Activated CD8-positive, alpha-beta T cell treated with anti-CD3 and anti-CD28 coated beads for 36 hours (primary cell): Measurements from ENCODE around the gene CDH12. TPM values are rescaled to one million over a fixed set of nuclear protein-coding genes. Genes with fewer than 3 reads are reported as not detected.

ENCODE experiments used
- ATAC-seq: fragments of 200-7000 bp; cut with Tn5 transposase; one replicate; pipeline ENCODE4 v1.10.0; 2021; ENCODE audit warnings: mild to moderate bottlenecking, moderate library complexity
- CTCF ChIA-PET: fragments of 350-600 bp; sonication (Branson Sonifier 250); formaldehyde crosslinking; loops from one replicate; lab custom pipeline; 2021; ENCODE audit warnings: antibody characterized with exemption; lab: Charles Lee
- POLR2A ChIA-PET: fragments of 350-600 bp; sonication (Branson Sonifier 250); formaldehyde crosslinking; loops from one replicate; lab custom pipeline; 2021; ENCODE audit warnings: antibody characterized with exemption; lab: Charles Lee
- DNase-seq: peaks from one replicate; pipeline ENCODE4 v3.0.0-alpha.2; 2020
- H3K27ac Mint-ChIP-seq: one replicate; pipeline ENCODE4 v1.8.0; 2021; ENCODE audit warnings: mild to moderate bottlenecking, mixed read lengths
- H3K27me3 Mint-ChIP-seq: one replicate; pipeline ENCODE4 v1.8.0; 2021; ENCODE audit warnings: mixed read lengths
- H3K36me3 Mint-ChIP-seq: one replicate; pipeline ENCODE4 v1.8.0; 2021; ENCODE audit warnings: low read depth, mixed read lengths
- H3K4me1 Mint-ChIP-seq: one replicate; pipeline ENCODE4 v1.8.0; 2021; ENCODE audit warnings: low read depth, mixed read lengths
- H3K4me3 Mint-ChIP-seq: one replicate; pipeline ENCODE4 v1.8.0; 2021; ENCODE audit warnings: mild to moderate bottlenecking, moderate library complexity, mixed read lengths
- H3K9me3 Mint-ChIP-seq: one replicate; pipeline ENCODE4 v1.8.0; 2021; ENCODE audit warnings: mixed read lengths
- CTCF ChIP-seq: fragments of 200-600 bp; IDR thresholded peaks from one replicate; pipeline ENCODE4 v1.8.0; 2022; ENCODE audit warnings: antibody characterized with exemption, mild to moderate bottlenecking
- intact Hi-C: fragments of 100-400 bp; cut with micrococcal nuclease; formaldehyde crosslinking; loops from one replicate; pipeline ENCODE4 v1.10.0; 2022
- total RNA-seq, 2 experiments: library from RNA; stranded (reverse); gene quantifications; one replicate each; pipeline ENCODE4 v1.2.3, GENCODE V29; 2021

CDH12 gene
- not detected for total RNA-seq

DNA sequence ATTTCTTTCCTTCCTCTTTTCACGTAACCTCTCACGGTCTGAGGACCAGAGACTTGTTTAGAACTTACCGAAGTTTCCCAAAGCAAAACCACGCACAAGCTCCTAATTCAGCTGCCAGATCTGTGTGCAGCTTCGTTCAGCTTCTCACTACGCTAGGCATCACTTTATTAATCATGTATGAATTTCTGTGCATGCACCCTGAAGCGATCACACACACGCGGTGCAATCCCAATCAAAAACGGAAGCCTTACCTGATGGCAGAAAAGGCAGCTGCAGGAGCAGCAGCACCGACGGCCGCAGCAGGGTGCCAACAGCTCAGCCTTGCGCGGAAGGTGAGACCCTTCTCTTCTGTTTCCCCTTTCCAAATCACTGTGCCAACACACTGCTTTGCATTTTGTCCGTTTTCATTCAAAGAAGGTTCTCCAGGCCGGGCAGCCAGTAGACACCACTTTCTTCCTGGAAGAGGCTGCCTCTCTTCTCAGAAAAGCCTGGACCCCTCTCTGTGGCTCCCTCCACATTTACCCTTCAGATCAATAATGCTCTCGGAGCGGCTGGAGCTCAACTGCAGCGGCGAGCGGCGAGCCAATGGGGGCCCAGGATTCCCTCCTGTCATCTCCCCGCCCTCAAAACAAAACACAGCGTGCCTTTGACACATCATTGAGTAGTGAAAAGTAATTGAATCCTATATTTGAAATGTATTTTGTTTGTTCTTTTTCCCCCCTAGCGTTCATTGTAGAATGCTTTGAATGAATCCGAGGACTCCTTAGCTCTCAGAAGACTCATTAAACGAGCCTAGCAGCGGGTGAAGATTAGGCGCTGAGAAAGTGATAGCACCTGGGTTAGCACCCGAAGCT lies at the start of gene CDH12:
CDH12 (minus strand) TSS at position 538 of the 854 bp plus-strand sequence.
- Mint-ChIP-seq H3K4me1 (peaks cover 6% of the 10 kb centered on the region), H3K9me3 (peaks cover 2% of the 10 kb centered on the region), H3K36me3 (no peaks in the 10 kb centered on the region), H3K27ac (no peak within 1 kb of the TSS), H3K27me3 (peaks cover 2% of the 10 kb centered on the region), H3K4me3 (peak within 1 kb of the TSS; percentile 42)
- intact Hi-C loops, result no loop called here
- CTCF ChIA-PET, result no interaction called here
- POLR2A ChIA-PET, result no interaction called here
- ATAC-seq, result no peak
- DNase-seq, result peak; percentile 2
- TF ChIP-seq CTCF, result no peak

- TF ChIP-seq CTCF, result no peak
- peaks cover 7% of the 10 kb centered on the region for H3K9me3 Mint-ChIP-seq
- H3K27me3 Mint-ChIP-seq, result no peaks in the 10 kb centered on the region
- no peak overlapping the region for H3K27ac Mint-ChIP-seq
- H3K4me3 Mint-ChIP-seq, result no peak overlapping the region
- H3K36me3 Mint-ChIP-seq, result no peaks in the 10 kb centered on the region
- ChIA-PET POLR2A (no interaction called here), CTCF (no interaction called here)
- ATAC-seq (no peak), DNase-seq (no peak)
- intact Hi-C loops, result no loop called here
- H3K4me1 Mint-ChIP-seq, result no peaks in the 10 kb centered on the region
Measured at GRCh38 chr5:22901885-22902284, 48.7 kb upstream of the CDH12 start.

DNA sequence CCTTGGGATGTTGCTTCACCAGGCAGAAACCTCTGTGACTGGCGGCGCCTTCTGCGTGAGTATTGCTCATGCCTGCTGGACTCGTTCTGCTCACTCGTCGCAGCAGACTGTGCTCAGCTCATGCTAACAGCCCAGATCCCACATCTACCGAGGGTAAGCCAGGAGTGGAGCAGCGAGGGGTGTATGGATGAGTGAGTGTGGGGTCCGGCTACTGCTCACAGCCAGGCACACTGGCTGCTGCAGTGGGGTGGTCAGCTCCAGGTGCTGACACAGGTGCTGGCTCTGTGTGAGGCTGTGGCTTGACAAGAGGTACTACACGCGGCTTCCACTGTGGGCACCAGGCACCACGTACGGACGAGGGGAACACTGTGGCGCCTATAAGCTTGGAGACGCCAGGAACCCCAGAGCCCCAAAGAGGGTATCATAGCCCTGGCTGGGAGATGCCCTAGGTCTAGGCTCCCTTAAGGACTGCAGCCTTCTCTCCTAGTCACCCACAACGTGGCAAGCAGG lies 47.7 kb upstream of the CDH12 start:
- H3K9me3 Mint-ChIP-seq, result peaks cover 7% of the 10 kb centered on the region
- no peak for TF ChIP-seq CTCF
- H3K4me3 Mint-ChIP-seq, result no peak overlapping the region
- POLR2A ChIA-PET, result no interaction called here
- intact Hi-C loops, result no loop called here
- no peak for ATAC-seq
- H3K36me3 Mint-ChIP-seq, result no peaks in the 10 kb centered on the region
- no peaks in the 10 kb centered on the region for H3K4me1 Mint-ChIP-seq
- CTCF ChIA-PET, result no interaction called here
- no peaks in the 10 kb centered on the region for H3K27me3 Mint-ChIP-seq
- H3K27ac Mint-ChIP-seq, result no peak overlapping the region
- DNase-seq, result no peak

DNA sequence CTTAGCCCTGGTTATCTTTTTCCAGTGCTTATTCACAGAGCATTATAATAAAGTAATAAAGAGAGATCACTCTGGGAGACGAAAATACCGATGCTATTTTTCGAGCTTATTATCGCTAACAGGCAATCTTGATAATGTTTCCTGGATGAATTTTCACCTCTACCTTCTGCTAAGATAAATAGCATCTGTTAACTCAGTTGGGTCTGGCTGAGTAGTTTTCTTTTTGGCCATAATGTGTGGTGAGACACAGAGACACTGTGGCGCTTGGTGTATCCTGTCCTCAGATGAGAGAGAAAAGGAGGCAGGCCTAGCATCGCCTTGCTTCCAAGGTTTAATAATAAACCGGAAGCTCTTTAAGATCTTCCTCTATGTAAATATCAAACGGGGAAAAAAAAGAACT lies 46.2 kb upstream of the CDH12 start:
- DNase-seq, result no peak
- H3K4me1 Mint-ChIP-seq, result no peaks in the 10 kb centered on the region
- CTCF ChIA-PET, result no interaction called here

More for the DNA sequence above, 46.2 kb upstream of the CDH12 start:
- no peak overlapping the region for H3K27ac Mint-ChIP-seq
- H3K9me3 Mint-ChIP-seq, result peaks cover 7% of the 10 kb centered on the region
- intact Hi-C loops, result no loop called here
- H3K27me3 Mint-ChIP-seq, result no peaks in the 10 kb centered on the region
- no peaks in the 10 kb centered on the region for H3K36me3 Mint-ChIP-seq
- POLR2A ChIA-PET, result no interaction called here
- no peak for TF ChIP-seq CTCF
- no peak overlapping the region for H3K4me3 Mint-ChIP-seq
- no peak for ATAC-seq
